IMR-90 (cell line): ENCODE results near the gene CARD8. TPM values are rescaled to one million over a fixed set of nuclear protein-coding genes. Genes with fewer than 3 reads are reported as not detected.

ENCODE experiments used
- ATAC-seq: fragments of 200-7000 bp; cut with Tn5 transposase; 2 replicates; pipeline ENCODE4 v1.9.1; 2020; ENCODE audit warnings: low read depth, mild to moderate bottlenecking, moderate library complexity
- BruUV-seq: library from RNA; stranded (reverse); fragments of 400-500 nt; replicated peaks from 2 replicates; lab custom pipeline; 2021; lab: Mats Ljungman, UMichigan
- CTCF ChIA-PET: fragments of 300-600 bp; formaldehyde crosslinking; extraction: SDS; loops from one replicate; lab custom pipeline; 2021; ENCODE audit warnings: antibody characterized with exemption; lab: Yijun Ruan, JAX
- POLR2A ChIA-PET: fragments of 300-600 bp; sonication (Branson Sonifier 250); formaldehyde crosslinking; loops from one replicate; lab custom pipeline; 2022; ENCODE audit warnings: antibody characterized with exemption; ENCODE audit not compliant: unreplicated experiment; lab: Charles Lee
- DNase-seq: peaks from one replicate; pipeline ENCODE4 v3.0.0; 2013
- H2AFZ ChIP-seq: replicated peaks from 2 replicates; pipeline ENCODE3; 2013; ENCODE audit warnings: low read length, mild to moderate bottlenecking; ENCODE audit not compliant: poor library complexity
- H2AK5ac ChIP-seq: 2 replicates; pipeline ENCODE4 v1.6.1; 2013; ENCODE audit warnings: low read depth, low read length, inconsistent platforms
- H2AK9ac ChIP-seq: replicated peaks from 2 replicates; pipeline ENCODE3; 2013; ENCODE audit warnings: mild to moderate bottlenecking, low read depth, low read length, moderate library complexity; ENCODE audit not compliant: poor library complexity
- H2BK120ac ChIP-seq: 2 replicates; pipeline ENCODE4 v1.6.1; 2013; ENCODE audit warnings: low read depth, low read length, inconsistent platforms
- H2BK15ac ChIP-seq: 3 replicates; pipeline ENCODE4 v1.6.1; 2013; ENCODE audit warnings: low read depth, low read length, inconsistent platforms
- H2BK20ac ChIP-seq: 2 replicates; pipeline ENCODE4 v1.6.1; 2013; ENCODE audit warnings: low read depth, mild to moderate bottlenecking, inconsistent platforms, low read length, moderate library complexity
- H2BK5ac ChIP-seq: 2 replicates; pipeline ENCODE4 v1.6.1; 2013; ENCODE audit warnings: mild to moderate bottlenecking, low read depth, low read length, inconsistent platforms; ENCODE audit not compliant: poor library complexity, severe bottlenecking
- H3K14ac ChIP-seq: replicated peaks from 2 replicates; pipeline ENCODE4 v1.6.1; 2013; ENCODE audit warnings: low read depth, low read length, inconsistent platforms
- H3K18ac ChIP-seq: 2 replicates; pipeline ENCODE4 v1.6.1; 2013; ENCODE audit warnings: low read depth, low read length, control low read depth
- H3K23ac ChIP-seq: 2 replicates; pipeline ENCODE4 v1.6.1; 2013; ENCODE audit warnings: low read depth, low read length, inconsistent platforms
- H3K27ac ChIP-seq: 2 replicates; pipeline ENCODE4 v1.5.1; 2013; ENCODE audit warnings: mild to moderate bottlenecking, control low read depth, low read length; ENCODE audit not compliant: insufficient read depth
- H3K27me3 ChIP-seq: 2 replicates; pipeline ENCODE4 v1.6.1; 2013; ENCODE audit warnings: low read length; ENCODE audit not compliant: control insufficient read depth, insufficient read depth
- H3K36me3 ChIP-seq: 2 replicates; pipeline ENCODE4 v1.6.1; 2013; ENCODE audit warnings: low read length, mixed read lengths; ENCODE audit not compliant: control insufficient read depth, insufficient read depth
- H3K4ac ChIP-seq: 2 replicates; pipeline ENCODE4 v1.6.1; 2013; ENCODE audit warnings: low read depth, low read length, inconsistent platforms
- H3K4me1 ChIP-seq: 2 replicates; pipeline ENCODE4 v1.6.1; 2013; ENCODE audit warnings: low read length, mixed read lengths; ENCODE audit not compliant: control insufficient read depth, insufficient read depth
- H3K4me2 ChIP-seq: 2 replicates; pipeline ENCODE4 v1.6.1; 2013; ENCODE audit warnings: low read depth, mild to moderate bottlenecking, control low read depth, low read length, moderate library complexity
- H3K4me3 ChIP-seq: 2 replicates; pipeline ENCODE4 v1.5.1; 2013; ENCODE audit warnings: low read depth, mild to moderate bottlenecking, control low read depth, low read length, moderate library complexity; ENCODE audit not compliant: insufficient read depth
- H3K56ac ChIP-seq: 2 replicates; pipeline ENCODE4 v1.6.1; 2013; ENCODE audit warnings: low read length, inconsistent platforms; ENCODE audit not compliant: insufficient read depth; ENCODE audit errors: extremely low read depth
- H3K79me1 ChIP-seq, 2 experiments: 2 replicates each; pipeline ENCODE4 v1.6.1; 2013; ENCODE audit warnings: low read length in 2 of 2, inconsistent platforms in 1 of 2, low read depth in 1 of 2
- H3K9ac ChIP-seq: 2 replicates; pipeline ENCODE4 v1.6.1; 2013; ENCODE audit warnings: low read depth, low read length, control low read depth
- H3K9me1 ChIP-seq: 2 replicates; pipeline ENCODE4 v1.6.1; 2013; ENCODE audit warnings: low read length, inconsistent platforms; ENCODE audit not compliant: insufficient read depth
- H3K9me3 ChIP-seq: 2 replicates; pipeline ENCODE4 v1.6.1; 2013; ENCODE audit warnings: low read length; ENCODE audit not compliant: control insufficient read depth, insufficient read depth
- H4K20me1 ChIP-seq: 2 replicates; pipeline ENCODE4 v1.6.1; 2013; ENCODE audit warnings: low read length, inconsistent platforms; ENCODE audit not compliant: insufficient read depth
- H4K5ac ChIP-seq: 2 replicates; pipeline ENCODE4 v1.6.1; 2013; ENCODE audit warnings: mild to moderate bottlenecking, low read depth, low read length, control low read depth
- H4K8ac ChIP-seq, 2 experiments: 2 replicates each; pipeline ENCODE4 v1.6.1; 2013; ENCODE audit warnings: low read depth in 2 of 2, low read length in 2 of 2, control low read depth in 1 of 2, inconsistent platforms in 1 of 2
- H4K91ac ChIP-seq: 2 replicates; pipeline ENCODE4 v1.6.1; 2013; ENCODE audit warnings: low read depth, low read length, inconsistent platforms; ENCODE audit not compliant: insufficient read depth
- CHD1 ChIP-seq: IDR thresholded peaks from 2 replicates; pipeline ENCODE4 v1.6.1; 2012; ENCODE audit warnings: low read depth, low read length, improper control_type of control experiment
- MAZ ChIP-seq: IDR thresholded peaks from 2 replicates; pipeline ENCODE4 v1.6.1; 2012; ENCODE audit warnings: low read depth, mild to moderate bottlenecking, low read length, improper control_type of control experiment, moderate library complexity, borderline replicate concordance
- MXI1 ChIP-seq: IDR thresholded peaks from 2 replicates; pipeline ENCODE4 v1.6.1; 2012; ENCODE audit warnings: low read depth, mild to moderate bottlenecking, low read length, moderate library complexity, borderline replicate concordance
- NFE2L2 ChIP-seq: fragments of 150-350 bp; IDR thresholded peaks from 2 replicates; pipeline ENCODE4 v1.6.1; 2016; ENCODE audit warnings: low read depth, mild to moderate bottlenecking, low read length
- POLR2A ChIP-seq: IDR thresholded peaks from 2 replicates; pipeline ENCODE4 v1.6.1; 2012; ENCODE audit warnings: mild to moderate bottlenecking, low read depth, low read length
- RCOR1 ChIP-seq: IDR thresholded peaks from 2 replicates; pipeline ENCODE4 v1.6.1; 2012; ENCODE audit warnings: mild to moderate bottlenecking, low read length, improper control_type of control experiment; ENCODE audit not compliant: insufficient replicate concordance
- WGBS, 2 experiments: methylation state at CpG; one replicate each; pipeline versions ENCODE4 v1.1.5 to v1.1.7; 2013; ENCODE audit warnings: missing lambda C conversion rate in 2 of 2; ENCODE audit not compliant: insufficient read length in 1 of 2; ENCODE audit errors: extremely low coverage in 2 of 2; 5-methylcytosine and 5-hydroxymethylcytosine counted together
- dilution Hi-C: fragments of 300-500 bp; cut with HindIII; formaldehyde crosslinking; loops from one replicate; pipeline ENCODE4 v1.14.3; 2018; ENCODE audit warnings: low sequenced_read_pairs; ENCODE audit not compliant: unreplicated experiment
- in situ Hi-C: fragments of 300-500 bp; cut with MboI; formaldehyde crosslinking; loops from 3 replicates; pipeline ENCODE4 v1.14.3; 2019; ENCODE audit warnings: low sequenced_read_pairs, inconsistent platforms, mixed read lengths
- intact Hi-C: fragments of 100-400 bp; cut with micrococcal nuclease; formaldehyde crosslinking; loops from 2 replicates; pipeline ENCODE4 v1.10.0; 2022
- polyA plus RNA-seq, 3 experiments: library from polyadenylated mRNA; depleted of rRNA; stranded (reverse); fragments of >200 nt; gene quantifications; 2 replicates each; pipeline ENCODE4 v1.2.3, GENCODE V29; 2012; ENCODE audit warnings: low replicate concordance in 1 of 3
- total RNA-seq: library from RNA; depleted of rRNA; stranded (reverse); fragments of >200 nt; gene quantifications from 2 replicates; pipeline ENCODE4 v1.2.3, GENCODE V29; 2012
- TF ChIP-seq, protein P1 (sequence below): conservative IDR thresholded peaks from 2 replicates; pipeline ENCODE4 v1.5.1; 2012; ENCODE audit warnings: mild to moderate bottlenecking, low read depth, low read length, improper control_type of control experiment

The CARD8 gene
- total and polyA plus RNA-seq, 2 of the 4 experiments (the other 2 are of a cell fraction) = 11.3 to 15.5 TPM

GRCh38 chr19:48169939-48170803 is 85.5 kb downstream of the CARD8 start, which contains the start of the genes LIG1 and ZSWIM9:
LIG1 (minus strand) TSS chr19:48170344; CDS start chr19:48165566, 4,778 bp downstream.
ZSWIM9 (plus strand) TSS chr19:48170680; CDS start chr19:48171803, 1,123 bp downstream.
- peak within 1 kb of the TSS; percentile 99 for H2AK9ac ChIP-seq
- peak within 1 kb of the TSS; percentile 94 for H3K23ac ChIP-seq
- dilution Hi-C loops = no loop called here
- H2AK5ac ChIP-seq = peak within 1 kb of the TSS; percentile 76
- peak within 1 kb of the TSS; percentile 51; the same call in 1 of the 3 replicates for H2BK15ac ChIP-seq
- peak within 1 kb of the TSS; percentile 100 for H2BK5ac ChIP-seq
- CTCF ChIA-PET = no interaction called here
- peak within 1 kb of the TSS; percentile 94 for H4K5ac ChIP-seq
- H3K4me3 ChIP-seq = peak within 1 kb of the TSS; percentile 84
- 1% methylated on average over 27 of the region's 82 CpGs; no CpG with 5 or more reads in 1 of the 2 experiments for WGBS, 2 experiments
- H3K79me1 ChIP-seq = peaks cover 26 to 50% of the 10 kb centered on the region in 2 experiments
- H3K18ac ChIP-seq = peak within 1 kb of the TSS; percentile 97
- H2AFZ ChIP-seq = peak within 1 kb of the TSS; percentile 100
- BruUV-seq = no TSS peak
- peaks cover 2% of the 10 kb centered on the region for H3K4me1 ChIP-seq
- H4K8ac ChIP-seq = peak within 1 kb of the TSS; percentile 97 to 99
- POLR2A ChIA-PET = interaction anchor here (0.6 kb wide), 1 partner anchor 86 kb away, joined by 10 read pairs; the partner anchor contains the start of gene CARD8
- peak within 1 kb of the TSS; percentile 95 for H3K56ac ChIP-seq
- peak within 1 kb of the TSS; percentile 98 for H3K27ac ChIP-seq
- peaks cover 12% of the 10 kb centered on the region for H3K36me3 ChIP-seq
- H3K4me2 ChIP-seq = peak within 1 kb of the TSS; percentile 99
- ATAC-seq (peak; percentile 95), DNase-seq (peak; percentile 95)
- H3K4ac ChIP-seq = peak within 1 kb of the TSS; percentile 88
- peak within 1 kb of the TSS; percentile 97 for H3K14ac ChIP-seq
- intact Hi-C loops = no loop called here
- peak within 1 kb of the TSS; percentile 69; the same call in 1 of the 2 replicates for H2BK20ac ChIP-seq
- peak within 1 kb of the TSS; percentile 94 for H4K91ac ChIP-seq
- no peaks in the 10 kb centered on the region for H3K9me3 ChIP-seq
- H4K20me1 ChIP-seq = peaks cover 3% of the 10 kb centered on the region; the same call in 1 of the 2 replicates
- TF ChIP-seq MAZ (peak; percentile 86), CHD1 (no peak), NFE2L2 (no peak), MXI1 (peak; percentile 76), POLR2A (peak; percentile 18; the same call in 1 of the 2 replicates), RCOR1 (no peak)
- TF ChIP-seq, protein P1, sequence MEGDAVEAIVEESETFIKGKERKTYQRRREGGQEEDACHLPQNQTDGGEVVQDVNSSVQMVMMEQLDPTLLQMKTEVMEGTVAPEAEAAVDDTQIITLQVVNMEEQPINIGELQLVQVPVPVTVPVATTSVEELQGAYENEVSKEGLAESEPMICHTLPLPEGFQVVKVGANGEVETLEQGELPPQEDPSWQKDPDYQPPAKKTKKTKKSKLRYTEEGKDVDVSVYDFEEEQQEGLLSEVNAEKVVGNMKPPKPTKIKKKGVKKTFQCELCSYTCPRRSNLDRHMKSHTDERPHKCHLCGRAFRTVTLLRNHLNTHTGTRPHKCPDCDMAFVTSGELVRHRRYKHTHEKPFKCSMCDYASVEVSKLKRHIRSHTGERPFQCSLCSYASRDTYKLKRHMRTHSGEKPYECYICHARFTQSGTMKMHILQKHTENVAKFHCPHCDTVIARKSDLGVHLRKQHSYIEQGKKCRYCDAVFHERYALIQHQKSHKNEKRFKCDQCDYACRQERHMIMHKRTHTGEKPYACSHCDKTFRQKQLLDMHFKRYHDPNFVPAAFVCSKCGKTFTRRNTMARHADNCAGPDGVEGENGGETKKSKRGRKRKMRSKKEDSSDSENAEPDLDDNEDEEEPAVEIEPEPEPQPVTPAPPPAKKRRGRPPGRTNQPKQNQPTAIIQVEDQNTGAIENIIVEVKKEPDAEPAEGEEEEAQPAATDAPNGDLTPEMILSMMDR = 0 out of 2 replicates have a peak, but pooled peaks have one; percentile 23
- H3K9ac ChIP-seq = peak within 1 kb of the TSS; percentile 96
- H3K9me1 ChIP-seq = peaks cover 11% of the 10 kb centered on the region
- peak within 1 kb of the TSS; percentile 87 for H2BK120ac ChIP-seq
- no peaks in the 10 kb centered on the region for H3K27me3 ChIP-seq
- in situ Hi-C loops = no loop called here
